ENCODE measurements around the gene RNF187. TPM values are rescaled to one million over a fixed set of nuclear protein-coding genes. Genes with fewer than 3 reads are reported as not detected.

RNF187 gene
- 10 to 100 TPM; 20.8 to 26.5 (median 23.5) TPM for total RNA-seq

DNA sequence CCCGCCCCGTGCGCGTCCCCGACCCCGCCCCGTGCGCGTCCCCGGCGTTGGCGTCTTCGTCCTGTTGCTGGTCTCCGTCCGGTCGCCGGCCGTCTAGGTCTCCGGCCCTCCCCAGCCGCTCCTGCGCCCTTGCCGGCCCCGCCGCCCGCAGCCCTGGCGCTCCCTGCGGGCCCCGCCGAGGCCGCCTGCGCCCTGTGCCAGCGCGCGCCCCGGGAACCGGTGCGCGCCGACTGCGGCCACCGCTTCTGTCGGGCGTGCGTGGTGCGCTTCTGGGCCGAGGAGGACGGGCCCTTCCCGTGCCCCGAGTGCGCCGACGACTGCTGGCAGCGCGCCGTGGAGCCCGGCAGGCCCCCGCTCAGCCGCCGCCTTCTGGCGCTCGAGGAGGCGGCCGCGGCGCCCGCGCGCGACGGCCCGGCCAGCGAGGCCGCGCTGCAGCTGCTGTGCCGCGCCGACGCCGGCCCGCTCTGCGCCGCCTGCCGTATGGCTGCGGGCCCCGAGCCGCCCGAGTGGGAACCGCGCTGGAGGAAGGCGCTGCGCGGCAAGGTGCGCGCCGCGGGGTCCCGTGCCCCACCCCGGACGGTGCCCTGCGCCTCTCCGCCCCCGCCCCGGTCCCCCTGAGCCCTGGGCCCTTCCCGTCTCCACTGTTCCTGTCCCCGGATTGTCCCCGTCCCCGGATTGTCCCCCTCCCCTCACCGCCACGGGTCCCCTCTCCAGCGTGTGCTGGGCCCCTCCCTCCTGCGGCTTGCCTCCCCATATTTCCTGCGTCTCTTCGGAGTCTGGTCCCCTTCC lies at the start of gene RNF187:
Gene RNF187, plus strand, starts transcription at position 47 of the 789 bp plus-strand sequence.
- ATAC-seq (ENCODE audit: low FRiP score) (peak; percentile 88), DNase-seq (ENCODE audit: low spot score) (peak; percentile 58)
- TF ChIP-seq, protein P1, sequence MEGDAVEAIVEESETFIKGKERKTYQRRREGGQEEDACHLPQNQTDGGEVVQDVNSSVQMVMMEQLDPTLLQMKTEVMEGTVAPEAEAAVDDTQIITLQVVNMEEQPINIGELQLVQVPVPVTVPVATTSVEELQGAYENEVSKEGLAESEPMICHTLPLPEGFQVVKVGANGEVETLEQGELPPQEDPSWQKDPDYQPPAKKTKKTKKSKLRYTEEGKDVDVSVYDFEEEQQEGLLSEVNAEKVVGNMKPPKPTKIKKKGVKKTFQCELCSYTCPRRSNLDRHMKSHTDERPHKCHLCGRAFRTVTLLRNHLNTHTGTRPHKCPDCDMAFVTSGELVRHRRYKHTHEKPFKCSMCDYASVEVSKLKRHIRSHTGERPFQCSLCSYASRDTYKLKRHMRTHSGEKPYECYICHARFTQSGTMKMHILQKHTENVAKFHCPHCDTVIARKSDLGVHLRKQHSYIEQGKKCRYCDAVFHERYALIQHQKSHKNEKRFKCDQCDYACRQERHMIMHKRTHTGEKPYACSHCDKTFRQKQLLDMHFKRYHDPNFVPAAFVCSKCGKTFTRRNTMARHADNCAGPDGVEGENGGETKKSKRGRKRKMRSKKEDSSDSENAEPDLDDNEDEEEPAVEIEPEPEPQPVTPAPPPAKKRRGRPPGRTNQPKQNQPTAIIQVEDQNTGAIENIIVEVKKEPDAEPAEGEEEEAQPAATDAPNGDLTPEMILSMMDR (IDR thresholded peaks at IDR 0.05), result no peak

DNA sequence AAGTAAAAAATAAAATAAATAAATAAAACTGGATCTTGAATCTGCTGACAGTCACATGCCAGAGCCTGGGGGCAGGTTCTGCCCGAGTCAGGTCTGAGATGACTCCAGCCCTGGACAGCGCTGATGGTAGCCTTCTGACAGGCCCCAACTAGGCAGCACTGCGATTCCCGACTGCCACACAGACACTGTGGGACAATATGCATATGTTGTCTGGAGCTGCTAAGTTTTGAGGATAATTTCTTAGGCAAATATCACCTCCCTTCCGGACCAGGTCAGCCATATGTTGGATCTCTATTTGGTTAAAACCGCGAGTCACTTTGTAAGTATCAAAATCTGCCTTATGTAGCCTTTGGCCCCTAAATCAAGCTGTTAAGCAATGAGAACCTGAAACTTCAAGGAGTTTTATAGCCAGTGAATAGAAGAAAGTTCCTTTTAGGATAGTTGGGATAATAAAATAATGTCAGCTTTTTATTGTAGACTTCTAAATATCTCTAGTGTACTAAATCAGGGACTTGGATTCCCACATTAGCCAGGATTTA lies 49.7 kb upstream of the RNF187 start:
- DNase-seq (ENCODE audit: low spot score) (no peak), ATAC-seq (ENCODE audit: low FRiP score) (no peak)
- TF ChIP-seq, protein P1 (IDR thresholded peaks at IDR 0.05), result no peak

DNA sequence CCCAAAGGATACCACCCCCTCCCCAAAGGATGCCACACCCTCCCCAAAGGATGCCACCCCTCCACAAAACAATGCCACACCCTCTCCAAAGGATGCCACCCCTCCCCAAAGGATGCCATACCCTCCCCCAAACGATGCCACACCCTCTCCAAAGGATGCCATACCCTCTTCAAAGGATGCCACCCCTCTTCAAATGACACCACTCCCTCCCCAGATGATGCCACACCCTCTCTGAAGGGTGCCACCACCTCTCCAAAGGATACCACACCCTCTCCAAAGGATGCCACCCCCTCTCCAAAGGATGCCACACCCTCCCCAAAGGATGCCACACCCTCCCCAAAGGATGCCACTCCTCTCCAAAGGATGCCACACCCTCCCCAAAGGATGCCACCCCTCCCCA lies 48.9 kb upstream of the RNF187 start:
- DNase-seq (ENCODE audit: low spot score) (no peak), ATAC-seq (ENCODE audit: low FRiP score) (no peak)
- TF ChIP-seq, protein P1 (IDR thresholded peaks at IDR 0.05), result no peak

DNA sequence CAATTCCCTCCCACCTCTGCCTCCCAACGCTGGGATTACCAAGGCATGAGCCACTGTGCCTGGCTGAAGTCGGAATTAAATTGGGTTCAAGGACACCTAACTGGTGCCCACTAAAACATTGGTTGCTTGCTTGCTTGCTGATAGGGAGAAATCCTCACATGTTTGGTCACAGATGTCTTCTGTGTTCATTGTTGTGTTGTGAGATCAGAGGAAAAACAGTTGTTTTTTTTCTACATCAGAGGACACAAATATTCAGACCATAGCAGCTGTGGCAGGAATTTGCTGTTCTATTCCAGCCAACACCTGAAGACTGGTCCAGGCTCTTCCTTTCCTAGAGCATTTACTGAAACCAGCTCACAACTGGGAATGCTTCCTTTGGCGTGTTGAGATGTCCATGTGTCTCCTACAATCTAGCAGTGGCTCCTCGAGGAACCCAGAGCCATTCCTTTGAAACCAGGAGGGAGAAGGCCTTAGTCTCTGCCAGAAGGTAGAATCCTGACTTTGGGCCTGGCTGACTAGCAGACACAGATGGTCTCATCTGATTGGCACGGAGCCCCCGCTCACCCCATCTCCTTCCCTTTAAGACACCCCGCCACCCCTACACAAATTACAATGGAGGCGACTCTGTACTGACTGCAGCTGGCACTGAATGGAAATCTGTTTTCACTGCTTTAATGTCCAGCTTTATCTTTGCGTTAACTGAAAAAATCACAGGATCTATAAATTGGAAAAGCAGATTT lies 46.3 kb upstream of the RNF187 start:
- no peak for DNase-seq (ENCODE audit: low spot score)
- TF ChIP-seq, protein P1 (IDR thresholded peaks at IDR 0.05), result no peak
- ATAC-seq (ENCODE audit: low FRiP score), result no peak

DNA sequence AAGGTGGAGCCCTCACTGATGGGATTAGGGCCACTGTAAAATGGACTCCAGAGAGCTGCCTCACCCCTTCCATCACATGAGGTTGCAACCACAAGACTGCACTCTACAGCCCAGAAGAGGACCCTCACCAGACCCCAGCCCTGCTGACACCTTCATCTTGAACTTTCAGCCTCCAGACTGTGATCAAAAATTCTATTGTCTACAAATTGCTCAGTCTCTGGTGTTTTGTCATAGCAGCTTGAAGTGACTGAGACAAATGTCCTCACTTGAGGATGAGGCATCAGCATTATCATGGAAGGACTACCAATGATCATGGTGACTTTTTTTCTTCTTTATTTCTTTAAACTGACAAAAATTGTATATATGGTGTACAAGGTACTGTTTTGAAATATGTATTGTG lies 43.8 kb upstream of the RNF187 start:
- TF ChIP-seq, protein P1 (IDR thresholded peaks at IDR 0.05), result no peak
- no peak for ATAC-seq (ENCODE audit: low FRiP score)
- no peak for DNase-seq (ENCODE audit: low spot score)

DNA sequence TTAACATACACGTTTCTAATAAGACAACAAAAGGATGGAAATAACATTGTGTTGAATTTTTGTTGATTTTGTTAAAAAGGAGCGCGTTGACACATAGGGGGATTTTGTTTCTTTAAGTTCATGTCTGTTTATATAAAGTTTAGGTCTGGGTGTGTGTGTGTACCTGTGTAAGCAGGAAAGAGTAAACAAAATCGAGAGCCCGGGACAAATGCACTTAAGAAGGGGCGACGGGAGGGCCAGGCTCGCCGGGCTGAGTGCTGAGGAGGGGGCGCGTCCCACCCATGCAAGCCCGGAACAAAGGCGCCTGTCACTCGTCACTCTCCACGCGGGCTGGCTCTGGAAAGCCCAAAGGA lies 41.7 kb upstream of the RNF187 start:
- DNase-seq (ENCODE audit: low spot score), result no peak
- ATAC-seq (ENCODE audit: low FRiP score), result no peak
- TF ChIP-seq, protein P1 (IDR thresholded peaks at IDR 0.05), result no peak
